Liver (tissue), 9 donors: Measurements from ENCODE around the gene TOMM70. TPM values are rescaled to one million over a fixed set of nuclear protein-coding genes. Genes with fewer than 3 reads are reported as not detected.

Experiments
- DNase-seq: peaks from one replicate; pipeline ENCODE4 v3.0.0-alpha.2; 2017; ENCODE audit warnings: low spot score
- H3K27ac ChIP-seq, 2 donors: one replicate each; pipeline ENCODE4 v1.7.0; 2013; ENCODE audit warnings: inconsistent platforms in 2 of 2, low read length in 2 of 2, control low read depth in 1 of 2, low read depth in 1 of 2, mild to moderate bottlenecking in 1 of 2
- H3K27me3 ChIP-seq, 4 donors: one replicate each; pipeline versions ENCODE4 v1.6.1 to v1.7.0; 2013; ENCODE audit warnings: low read length in 3 of 4, inconsistent platforms in 1 of 4, mild to moderate bottlenecking in 1 of 4, moderate library complexity in 1 of 4; ENCODE audit not compliant: control insufficient read depth in 4 of 4, insufficient read depth in 4 of 4
- H3K36me3 ChIP-seq, 4 donors: one replicate each; pipeline versions ENCODE4 v1.6.1 to v1.7.0; 2013; ENCODE audit warnings: low read length in 3 of 4, mild to moderate bottlenecking in 3 of 4, low read depth in 1 of 4, moderate library complexity in 1 of 4; ENCODE audit not compliant: control insufficient read depth in 4 of 4, insufficient read depth in 3 of 4
- H3K4me1 ChIP-seq, 4 donors: one replicate each; pipeline versions ENCODE4 v1.6.1 to v1.7.0; 2013; ENCODE audit warnings: low read length in 3 of 4, mild to moderate bottlenecking in 3 of 4, moderate library complexity in 1 of 4; ENCODE audit not compliant: control insufficient read depth in 4 of 4, insufficient read depth in 4 of 4
- H3K4me3 ChIP-seq, 3 donors: one replicate each; pipeline versions ENCODE4 v1.6.1 to v1.7.0; 2013; ENCODE audit warnings: low read length in 3 of 3, control low read depth in 1 of 3, low read depth in 1 of 3, mild to moderate bottlenecking in 1 of 3
- H3K9ac ChIP-seq, 2 donors: one replicate each; pipeline ENCODE4 v1.7.0; 2013; ENCODE audit warnings: low read length in 2 of 2, mild to moderate bottlenecking in 2 of 2, moderate library complexity in 2 of 2, control low read depth in 1 of 2, low read depth in 1 of 2
- H3K9me3 ChIP-seq, 4 donors: one replicate each; pipeline versions ENCODE4 v1.6.1 to v1.7.0; 2013; ENCODE audit warnings: low read length in 3 of 4; ENCODE audit not compliant: control insufficient read depth in 4 of 4
- ATF3 ChIP-seq: IDR thresholded peaks from 2 replicates; pipeline ENCODE4 v1.6.1; 2016; ENCODE audit warnings: antibody characterized with exemption
- CTCF ChIP-seq: fragments of 150-350 bp; IDR thresholded peaks from 2 replicates; pipeline ENCODE4 v1.5.1; 2017; ENCODE audit warnings: improper control_type of control experiment, low read depth, low read length; ENCODE audit not compliant: missing input control
- EGR1 ChIP-seq, 2 donors: IDR thresholded peaks; 2 replicates each; pipeline ENCODE4 v1.6.1; 2016 to 2018; ENCODE audit warnings: antibody characterized with exemption in 2 of 2, low read depth in 2 of 2
- FOXA1 ChIP-seq: IDR thresholded peaks from 2 replicates; pipeline ENCODE4 v1.6.1; 2016; ENCODE audit warnings: antibody characterized with exemption
- FOXA2 ChIP-seq: IDR thresholded peaks from 2 replicates; pipeline ENCODE4 v1.6.1; 2016; ENCODE audit warnings: antibody characterized with exemption
- GABPA ChIP-seq, 2 donors: IDR thresholded peaks in 1 of 2; conservative IDR thresholded peaks in 1 of 2; 2 replicates each; pipeline ENCODE4 v1.6.1; 2016; ENCODE audit warnings: antibody characterized with exemption in 2 of 2, mild to moderate bottlenecking in 1 of 2, moderate library complexity in 1 of 2
- HNF4A ChIP-seq, 2 donors: conservative IDR thresholded peaks; 2 replicates each; pipeline ENCODE4 v1.6.1; 2016; ENCODE audit warnings: antibody characterized with exemption in 2 of 2, mild to moderate bottlenecking in 2 of 2
- HNF4G ChIP-seq: IDR thresholded peaks from 2 replicates; pipeline ENCODE4 v1.6.1; 2016; ENCODE audit warnings: antibody characterized with exemption
- JUND ChIP-seq, 2 donors: IDR thresholded peaks; 2 replicates each; pipeline ENCODE4 v1.6.1; 2016; ENCODE audit warnings: antibody characterized with exemption in 2 of 2
- MAX ChIP-seq: IDR thresholded peaks from 2 replicates; pipeline ENCODE4 v1.6.1; 2016; ENCODE audit warnings: antibody characterized with exemption
- NR2F2 ChIP-seq: IDR thresholded peaks from 2 replicates; pipeline ENCODE4 v1.6.1; 2016; ENCODE audit warnings: antibody characterized with exemption
- RAD21 ChIP-seq, 2 donors: IDR thresholded peaks; 2 replicates each; pipeline ENCODE4 v1.6.1; 2016; ENCODE audit warnings: antibody characterized with exemption in 2 of 2, mild to moderate bottlenecking in 2 of 2
- REST ChIP-seq: IDR thresholded peaks from 2 replicates; pipeline ENCODE4 v1.6.1; 2016; ENCODE audit warnings: antibody characterized with exemption, mild to moderate bottlenecking
- RXRA ChIP-seq, 2 donors: IDR thresholded peaks; 2 replicates each; pipeline ENCODE4 v1.6.1; 2017 to 2018; ENCODE audit warnings: antibody characterized with exemption in 2 of 2, mild to moderate bottlenecking in 1 of 2
- SP1 ChIP-seq: IDR thresholded peaks from 2 replicates; pipeline ENCODE4 v1.6.1; 2018; ENCODE audit warnings: antibody characterized with exemption, mild to moderate bottlenecking
- TAF1 ChIP-seq: conservative IDR thresholded peaks from 2 replicates; pipeline ENCODE4 v1.6.1; 2016; ENCODE audit warnings: antibody characterized with exemption, mild to moderate bottlenecking
- YY1 ChIP-seq: IDR thresholded peaks from 2 replicates; pipeline ENCODE4 v1.6.1; 2016; ENCODE audit warnings: antibody characterized with exemption, mild to moderate bottlenecking
- ZBTB33 ChIP-seq: IDR thresholded peaks from 2 replicates; pipeline ENCODE4 v1.6.1; 2016; ENCODE audit warnings: antibody characterized with exemption
- WGBS: extraction: QIAGEN DNeasy Blood & Tissue Kit; methylation state at CpG from one replicate; pipeline ENCODE4 v1.1.7; 2013; 5-methylcytosine and 5-hydroxymethylcytosine counted together
- polyA plus RNA-seq, 2 donors: library from polyadenylated mRNA; stranded (reverse) in 1 of 2; unstranded in 1 of 2; fragments of 200-250 nt in 1 of 2; fragments of >200 nt in 1 of 2; fragmentation: Nextera tagmentation in 1 of 2; extraction: Ambion mirVana in 1 of 2; gene quantifications; one replicate each; pipeline versions ENCODE4 v1.2.1 to v1.2.3, GENCODE V29; 2013 to 2015
- total RNA-seq, 2 donors: library from RNA; depleted of rRNA; stranded (reverse); fragments of >200 nt; gene quantifications; one replicate each; pipeline ENCODE4 v1.2.3, GENCODE V29; 2014
- donor health status: healthy.
- donor health status: healthy.
- donor health status: healthy.
- donor health status: healthy.
- donor health status: healthy.

The TOMM70 gene
- total and polyA plus RNA-seq, 4 donors: 16.7 to 55.8 (median 32.6) TPM

GRCh38 chr3:100348727-100349126 lies 52.2 kb downstream of the TOMM70 start:
- H3K36me3 ChIP-seq: peaks cover 2 to 50% (median 47%) of the 10 kb centered on the region in 4 donors

More at GRCh38 chr3:100348727-100349126, 52.2 kb downstream of the TOMM70 start:
- no peaks in the 10 kb centered on the region for H3K27me3 ChIP-seq
- TF ChIP-seq NR2F2 (no peak), HNF4G (no peak), RAD21 (IDR thresholded peaks at IDR 0.05) (no peak), ATF3 (no peak), RXRA (IDR thresholded peaks at IDR 0.05) (no peak), SP1 (no peak), FOXA1 (no peak), GABPA (IDR thresholded peaks at IDR 0.05 in 1 of 2, conservative IDR thresholded peaks at IDR 0.05 in 1 of 2) (no peak), JUND (IDR thresholded peaks at IDR 0.05) (no peak), HNF4A (conservative IDR thresholded peaks at IDR 0.05) (no peak), FOXA2 (no peak), EGR1 (IDR thresholded peaks at IDR 0.05; ENCODE audit: low read depth in 2 of 2) (no peak), REST (no peak), TAF1 (no peak), ZBTB33 (no peak), YY1 (no peak), MAX (no peak), CTCF (no peak)
- WGBS: 94% methylated on average over 5 of the region's 5 CpGs
- H3K4me1 ChIP-seq: peaks cover 0 to 16% (median 12%) of the 10 kb centered on the region in 4 donors
- DNase-seq: no peak
- no peak overlapping the region for H3K27ac ChIP-seq
- no peaks in the 10 kb centered on the region for H3K9me3 ChIP-seq
- no peak overlapping the region for H3K4me3 ChIP-seq
- no peak overlapping the region for H3K9ac ChIP-seq
